Medulla oblongata (tissue), 1 donor: ENCODE measurements around the gene PSD4.
A peak's percentile ranks its signal among the peaks of the same experiment; 100 is the strongest.

Experiments used
- DNase-seq: peaks from one replicate; pipeline ENCODE4 v3.0.0-alpha.2; 2015; ENCODE audit errors: extremely low spot score

The PSD4 gene

GRCh38 chr2:113223813-113224212, 50.0 kb downstream of the PSD4 start:
- no peak for DNase-seq

- no peak for DNase-seq
Measured at GRCh38 chr2:113224647-113225236, 51.0 kb downstream of the PSD4 start.

GRCh38 chr2:113225263-113226259, 51.8 kb downstream of the PSD4 start:
- DNase-seq = peak; percentile 63

GRCh38 chr2:113226462-113226861, 52.7 kb downstream of the PSD4 start:
- no peak for DNase-seq

GRCh38 chr2:113227290-113227689, 53.5 kb downstream of the PSD4 start:
- DNase-seq = no peak

- no peak for DNase-seq
Measured at GRCh38 chr2:113227698-113228097, 53.9 kb downstream of the PSD4 start.

- DNase-seq = no peak
Measured at GRCh38 chr2:113228351-113228750, 54.6 kb downstream of the PSD4 start.

- no peak for DNase-seq
Measured at GRCh38 chr2:113228991-113229716, 55.4 kb downstream of the PSD4 start.

GRCh38 chr2:113229795-113230194, 56.0 kb downstream of the PSD4 start:
- DNase-seq = no peak

- no peak for DNase-seq
Measured at GRCh38 chr2:113230531-113230930, 56.8 kb downstream of the PSD4 start.

- no peak for DNase-seq
Measured at GRCh38 chr2:113231064-113231463, 57.3 kb downstream of the PSD4 start.

GRCh38 chr2:113232123-113232522, 58.4 kb downstream of the PSD4 start:
- DNase-seq = no peak

- no peak for DNase-seq
Measured at GRCh38 chr2:113232740-113233139, 59.0 kb downstream of the PSD4 start.

GRCh38 chr2:113233593-113234550, 60.1 kb downstream of the PSD4 start:
- no peak for DNase-seq

- no peak for DNase-seq
Measured at GRCh38 chr2:113234721-113235346, 61.1 kb downstream of the PSD4 start.

- peak; percentile 52 for DNase-seq
Measured at GRCh38 chr2:113235347-113236226, 61.8 kb downstream of the PSD4 start.

- DNase-seq = no peak
Measured at GRCh38 chr2:113236367-113237159, 62.8 kb downstream of the PSD4 start.

GRCh38 chr2:113237604-113238160, 63.9 kb downstream of the PSD4 start:
- no peak for DNase-seq
